Globus pallidus (tissue), 1 donor: ENCODE measurements around the gene CNOT4.

Source experiments
- DNase-seq: peaks from one replicate; pipeline ENCODE4 v3.0.0-alpha.2; 2015; ENCODE audit warnings: low spot score

Gene CNOT4

DNA sequence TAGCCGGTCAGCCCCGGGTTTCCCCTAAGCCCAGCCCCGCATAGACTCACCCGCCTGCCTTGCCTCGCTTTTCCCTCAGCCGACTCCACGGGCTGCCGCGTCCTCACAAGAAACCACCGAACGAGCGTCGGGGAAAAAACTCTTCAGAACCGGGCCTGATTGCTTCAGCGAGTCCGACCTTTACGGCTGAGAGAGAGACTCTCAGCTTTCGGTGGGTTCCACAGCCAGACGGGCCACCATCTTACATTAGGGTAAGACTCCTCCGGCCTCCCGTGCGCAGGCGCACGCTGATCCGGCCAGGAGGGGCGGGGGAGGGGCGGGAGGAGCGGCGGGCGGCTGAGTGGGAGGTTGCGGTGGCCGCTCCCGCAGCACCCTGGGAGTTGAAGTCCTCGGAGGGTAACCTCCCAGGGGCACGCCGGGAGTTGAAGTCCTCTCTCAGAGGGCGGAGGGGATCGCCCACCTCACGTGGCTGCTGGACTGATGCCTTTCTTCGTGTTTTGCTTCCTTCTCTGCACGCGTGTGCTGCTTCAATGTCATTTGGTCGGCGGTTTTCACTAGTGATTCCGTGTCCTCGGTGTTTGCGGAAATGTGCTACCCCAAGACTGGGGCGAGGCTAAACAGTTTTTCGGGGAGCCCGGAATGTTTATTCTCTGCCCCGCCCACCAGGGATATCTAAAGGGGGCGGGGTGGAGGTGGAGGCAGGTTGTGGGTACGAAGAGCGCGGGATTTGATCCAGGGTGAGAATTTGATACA is at the start of gene CNOT4:
TSS of gene CNOT4 (minus strand) at position 264 of the 753 bp plus-strand sequence. CDS start 71,771 bp downstream, outside the sequence.
- DNase-seq = peak; percentile 96

GRCh38 chr7:135558881-135559280 is 49.0 kb upstream of the CNOT4 start:
- DNase-seq = no peak

DNA sequence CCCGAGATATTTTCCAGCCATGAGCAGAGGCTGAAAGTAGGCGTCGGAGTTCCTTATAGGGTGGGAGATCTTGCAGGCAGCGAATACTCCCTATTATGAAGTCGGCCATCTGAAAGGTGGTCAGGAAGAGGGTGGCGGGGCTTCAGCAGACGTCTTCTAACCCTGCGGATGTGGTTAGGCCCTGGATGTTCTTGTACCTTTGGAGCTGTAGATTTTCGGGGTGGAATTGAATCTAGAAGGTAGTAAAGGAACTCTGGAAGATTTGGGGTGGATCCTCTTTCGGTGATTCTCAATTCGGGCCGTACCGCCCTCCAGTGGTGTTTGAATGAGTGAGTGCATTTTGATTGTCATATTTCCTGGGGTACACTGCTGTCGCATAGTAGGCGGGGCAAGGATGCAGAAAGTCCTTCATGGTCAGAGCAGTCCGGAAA is 48.5 kb upstream of the CNOT4 start:
- DNase-seq = peak; percentile 58

DNA sequence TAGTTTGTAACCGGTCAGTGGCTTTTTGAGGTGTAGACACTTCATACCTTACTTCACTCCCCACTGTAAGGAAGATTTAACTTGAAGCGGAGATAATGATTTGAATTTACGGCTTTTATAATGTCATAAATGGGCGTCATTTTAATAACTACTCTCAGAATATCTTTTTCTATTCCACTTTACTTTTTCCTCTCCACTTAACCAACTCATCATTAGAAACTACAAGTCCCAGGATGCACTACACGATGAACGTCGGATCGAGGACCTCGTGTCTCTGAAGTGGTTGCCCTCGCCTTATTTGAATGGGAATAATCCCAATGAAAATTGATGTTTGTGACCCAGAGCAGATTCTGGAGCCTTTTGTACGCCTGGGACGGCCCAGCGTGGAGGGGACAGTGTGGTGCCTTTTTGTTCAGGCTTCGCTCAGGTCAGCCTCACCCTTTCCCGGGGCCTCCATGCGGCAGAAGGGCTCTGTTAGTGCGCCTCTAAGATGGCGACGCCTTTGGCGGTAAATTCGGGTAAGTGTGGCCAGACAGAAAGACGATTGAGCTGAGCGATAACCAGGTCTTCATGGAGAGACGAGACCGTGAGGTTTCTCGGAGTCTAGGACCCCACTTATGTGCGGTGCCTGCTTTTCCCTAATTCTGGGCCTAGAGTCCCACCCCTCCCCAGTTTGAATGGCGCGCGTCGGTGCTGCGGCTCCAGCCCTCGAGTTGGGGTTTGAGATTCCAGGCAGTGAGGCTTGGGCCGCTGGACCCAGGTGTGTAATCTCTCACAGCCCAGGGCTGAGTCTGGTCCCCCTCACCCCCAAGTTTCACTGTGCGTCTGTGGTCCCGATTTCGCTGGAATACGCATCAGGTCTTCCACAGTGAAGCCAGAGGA is 47.8 kb upstream of the CNOT4 start, which contains the start of gene NUP205:
TSS of gene NUP205 (plus strand) at position 463 of the 882 bp plus-strand sequence. CDS start at position 491, 28 bp downstream.
- peak; percentile 78 for DNase-seq

DNA sequence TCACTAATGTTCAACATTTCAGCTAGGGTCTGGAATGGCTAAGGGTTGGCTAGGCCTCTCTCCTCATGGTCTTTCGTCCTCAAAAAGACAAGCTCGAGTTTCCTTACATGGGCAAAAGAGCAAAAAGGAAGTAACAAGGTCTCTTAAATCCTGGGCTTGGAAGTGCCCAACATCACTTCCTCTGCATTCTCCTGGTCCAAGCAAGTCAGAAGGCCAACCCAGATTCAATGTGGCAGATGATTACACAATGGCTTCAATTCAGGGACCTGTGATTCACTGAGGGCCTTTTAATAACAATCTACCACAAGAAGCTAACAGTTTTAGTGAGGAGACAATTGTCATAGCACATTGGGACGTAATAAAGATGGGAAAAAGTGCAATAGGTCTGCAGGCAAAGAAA is 43.4 kb upstream of the CNOT4 start:
- DNase-seq = no peak

- DNase-seq = no peak
These were observed 42.2 kb upstream of the CNOT4 start for GRCh38 chr7:135552148-135552547.

GRCh38 chr7:135550196-135550595 is 40.3 kb upstream of the CNOT4 start:
- no peak for DNase-seq

- DNase-seq = no peak
These were observed 31.1 kb upstream of the CNOT4 start for GRCh38 chr7:135541029-135541428.

GRCh38 chr7:135539629-135540028 is 29.7 kb upstream of the CNOT4 start:
- DNase-seq = no peak

GRCh38 chr7:135538376-135538775 is 28.5 kb upstream of the CNOT4 start:
- no peak for DNase-seq

GRCh38 chr7:135537905-135538304 is 28.0 kb upstream of the CNOT4 start:
- DNase-seq = no peak

- DNase-seq = no peak
These were observed 27.6 kb upstream of the CNOT4 start for GRCh38 chr7:135537453-135537852.

DNA sequence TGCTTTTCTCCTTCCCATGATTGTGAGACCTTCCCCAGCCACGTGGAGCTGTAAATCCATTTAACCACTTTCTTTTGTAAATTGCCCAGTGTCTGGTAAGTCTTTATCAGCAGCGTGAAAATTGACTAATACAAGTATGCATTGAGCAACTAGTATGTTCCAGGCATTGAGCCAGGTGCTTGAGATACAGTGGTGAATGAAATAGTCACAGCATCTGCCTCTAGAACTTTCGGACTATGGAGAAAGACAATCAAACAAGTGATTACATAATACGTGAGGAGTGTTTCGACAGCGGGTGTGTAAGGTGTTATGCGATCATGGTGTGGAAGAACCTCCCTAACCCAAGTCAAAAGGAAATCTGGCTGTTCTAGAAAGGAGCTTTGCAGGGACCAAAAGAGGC is 26.2 kb upstream of the CNOT4 start:
- DNase-seq = no peak

DNA sequence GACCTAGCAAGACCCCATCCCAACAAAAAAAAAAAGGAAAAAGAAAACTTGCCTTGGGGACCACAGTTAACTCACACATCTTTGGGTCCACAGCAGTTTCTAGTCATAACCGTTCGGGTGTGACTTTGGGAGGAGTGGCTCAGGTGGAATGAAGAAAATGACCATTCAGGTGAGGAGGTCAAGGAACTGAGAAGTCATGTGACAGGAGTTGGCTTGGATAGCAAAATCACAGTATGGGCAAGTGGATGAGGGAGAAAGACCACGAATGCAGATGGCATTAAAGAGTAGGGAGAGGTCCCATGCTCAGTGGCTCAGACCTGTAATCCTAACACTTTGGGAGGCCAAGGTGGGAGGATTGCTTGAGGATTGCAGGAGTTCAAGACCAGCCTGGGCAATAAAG is 17.1 kb upstream of the CNOT4 start:
- DNase-seq = no peak

GRCh38 chr7:135525426-135525825 is 15.5 kb upstream of the CNOT4 start:
- DNase-seq = no peak

DNA sequence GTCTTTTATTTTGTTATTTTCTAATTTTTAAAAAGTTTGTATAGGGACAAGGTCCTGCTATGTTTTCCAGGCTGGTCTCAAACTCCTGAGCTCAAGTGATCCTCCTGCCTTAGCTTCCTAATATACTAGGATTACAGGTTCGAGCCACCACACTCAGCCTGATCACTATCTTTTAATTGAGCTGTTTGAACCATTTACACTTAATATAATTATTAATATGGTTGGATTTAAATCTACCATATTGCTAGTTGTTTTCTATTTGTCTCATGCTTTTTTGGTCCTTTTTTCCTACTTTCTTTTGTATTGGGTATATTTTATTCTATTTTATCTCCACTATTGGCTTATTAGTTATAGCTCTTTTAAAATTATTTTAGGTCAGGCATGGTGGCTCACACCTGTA is 13.2 kb upstream of the CNOT4 start:
- DNase-seq = no peak

- DNase-seq = no peak
These were observed 12.6 kb upstream of the CNOT4 start for GRCh38 chr7:135522509-135522908.

DNA sequence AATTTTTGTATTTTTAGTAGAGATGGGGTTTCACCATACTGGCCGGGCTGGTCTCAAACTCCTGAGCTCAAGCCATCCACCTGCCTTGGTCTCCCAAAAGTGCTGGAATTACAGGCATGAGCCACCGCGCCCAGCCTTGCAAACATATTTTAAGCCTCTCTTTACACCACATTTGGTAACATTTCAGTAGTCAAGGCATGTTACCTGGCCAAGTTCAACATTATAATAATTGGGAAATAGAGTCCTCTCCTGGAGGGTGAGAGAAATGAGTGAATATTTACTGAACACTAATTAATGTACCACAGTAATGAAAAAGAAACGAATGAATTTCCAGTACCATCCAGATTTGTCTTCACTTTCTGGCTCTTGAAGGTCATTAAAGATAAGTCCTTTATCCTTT is 10.0 kb upstream of the CNOT4 start:
- DNase-seq = no peak

- DNase-seq = no peak
These were observed 9.4 kb upstream of the CNOT4 start for GRCh38 chr7:135519233-135519688.

- DNase-seq = no peak
These were observed 8.8 kb upstream of the CNOT4 start for GRCh38 chr7:135518748-135519147.

DNA sequence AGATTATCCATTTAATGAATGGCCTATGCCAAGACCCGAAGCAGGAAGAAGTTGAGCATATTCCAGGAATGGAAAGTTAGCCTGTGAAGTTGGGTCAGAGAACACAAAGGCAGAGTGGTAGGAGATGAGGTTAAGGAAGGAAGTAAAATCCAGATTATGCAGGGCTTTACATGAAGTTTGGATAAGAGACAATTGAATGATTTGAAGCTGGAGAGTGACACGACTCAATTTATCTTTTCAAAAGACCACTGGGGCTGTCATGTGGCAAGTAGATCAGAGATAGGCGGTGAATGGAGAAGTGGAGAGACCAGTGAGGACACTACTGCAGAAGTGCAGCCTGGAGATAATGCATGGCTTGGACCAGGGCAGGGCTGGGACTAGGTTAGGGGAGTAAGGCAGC is 7.2 kb upstream of the CNOT4 start:
- no peak for DNase-seq

DNA sequence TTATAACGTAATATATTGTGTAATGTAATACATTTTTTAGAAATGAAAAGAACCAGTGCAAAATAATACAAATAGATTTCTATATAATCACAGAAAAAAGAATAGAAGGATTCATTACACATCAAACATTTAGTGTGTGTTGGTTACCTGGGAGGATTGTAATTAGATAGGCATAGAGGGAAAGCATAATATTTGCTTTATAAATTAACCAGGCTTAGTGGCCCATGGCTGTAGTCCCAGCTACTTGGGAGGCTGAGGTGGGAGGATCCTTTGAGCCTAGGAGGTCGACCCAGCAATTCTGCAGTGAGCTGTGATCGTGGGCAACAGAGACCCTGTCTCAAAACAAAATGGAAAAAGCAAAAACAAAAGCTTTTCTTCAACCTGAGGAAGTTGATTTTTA is 5.0 kb upstream of the CNOT4 start:
- DNase-seq = no peak
